ENCODE results near the gene SPPL2A. TPM values are rescaled to one million over a fixed set of nuclear protein-coding genes. Genes with fewer than 3 reads are reported as not detected.
A peak's percentile ranks its signal among the peaks of the same experiment; 100 is the strongest.

The SPPL2A gene
- total and polyA plus RNA-seq, 2 of the 13 experiments (the other 11 are each of a cell fraction or from before 2014, with no cell fraction given), result 80.5 to 105 TPM

DNA sequence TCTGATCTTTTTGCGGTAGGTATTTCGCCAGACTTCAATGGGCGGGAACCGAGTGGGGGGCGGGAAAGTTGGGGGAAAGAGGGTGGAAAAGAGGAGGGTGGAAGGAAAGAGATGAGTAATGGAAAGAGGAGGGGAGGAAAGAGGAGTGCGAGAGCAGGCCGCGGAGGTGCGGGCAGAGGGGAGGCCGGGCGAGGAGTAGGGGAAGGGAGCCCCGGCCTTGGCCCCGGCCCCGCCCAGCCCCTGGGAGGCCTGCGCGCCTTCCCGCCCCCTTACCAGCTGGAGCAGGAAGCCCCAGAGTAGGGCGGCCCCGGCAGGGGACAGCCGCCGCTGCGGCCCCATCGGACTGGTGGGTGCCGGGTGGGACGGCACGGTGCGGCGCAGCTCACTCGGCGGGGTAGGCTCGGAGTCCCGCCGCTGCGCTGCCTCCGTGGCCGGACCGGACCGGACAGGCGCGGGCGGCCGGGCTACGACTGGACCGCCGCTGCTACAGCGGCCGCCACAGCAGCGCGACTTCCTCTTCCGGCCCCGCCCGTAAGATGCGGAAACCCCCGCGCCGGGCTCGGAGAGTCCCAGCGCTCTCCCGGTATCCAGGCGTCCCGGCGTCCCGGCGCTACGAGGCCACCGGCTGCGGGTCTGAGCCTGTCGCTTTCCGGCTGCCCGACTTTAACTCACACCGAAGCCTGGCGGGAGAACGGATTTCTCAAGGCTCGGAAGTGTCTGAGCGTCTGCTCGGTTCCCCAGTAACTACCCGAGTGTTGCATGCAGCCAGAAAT lies at the start of gene SPPL2A (continued):
- TF ChIP-seq, protein P1, sequence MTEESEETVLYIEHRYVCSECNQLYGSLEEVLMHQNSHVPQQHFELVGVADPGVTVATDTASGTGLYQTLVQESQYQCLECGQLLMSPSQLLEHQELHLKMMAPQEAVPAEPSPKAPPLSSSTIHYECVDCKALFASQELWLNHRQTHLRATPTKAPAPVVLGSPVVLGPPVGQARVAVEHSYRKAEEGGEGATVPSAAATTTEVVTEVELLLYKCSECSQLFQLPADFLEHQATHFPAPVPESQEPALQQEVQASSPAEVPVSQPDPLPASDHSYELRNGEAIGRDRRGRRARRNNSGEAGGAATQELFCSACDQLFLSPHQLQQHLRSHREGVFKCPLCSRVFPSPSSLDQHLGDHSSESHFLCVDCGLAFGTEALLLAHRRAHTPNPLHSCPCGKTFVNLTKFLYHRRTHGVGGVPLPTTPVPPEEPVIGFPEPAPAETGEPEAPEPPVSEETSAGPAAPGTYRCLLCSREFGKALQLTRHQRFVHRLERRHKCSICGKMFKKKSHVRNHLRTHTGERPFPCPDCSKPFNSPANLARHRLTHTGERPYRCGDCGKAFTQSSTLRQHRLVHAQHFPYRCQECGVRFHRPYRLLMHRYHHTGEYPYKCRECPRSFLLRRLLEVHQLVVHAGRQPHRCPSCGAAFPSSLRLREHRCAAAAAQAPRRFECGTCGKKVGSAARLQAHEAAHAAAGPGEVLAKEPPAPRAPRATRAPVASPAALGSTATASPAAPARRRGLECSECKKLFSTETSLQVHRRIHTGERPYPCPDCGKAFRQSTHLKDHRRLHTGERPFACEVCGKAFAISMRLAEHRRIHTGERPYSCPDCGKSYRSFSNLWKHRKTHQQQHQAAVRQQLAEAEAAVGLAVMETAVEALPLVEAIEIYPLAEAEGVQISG (CRISPR knock-in tag; IDR thresholded peaks at IDR 0.05), result peak; percentile 84
- TF ChIP-seq ZNF615 (CRISPR knock-in tag; IDR thresholded peaks at IDR 0.05; ENCODE audit: borderline replicate concordance), result 0 out of 2 replicates have a peak, but pooled peaks have one; percentile 26
- TF ChIP-seq ZNF616 (CRISPR knock-in tag; IDR thresholded peaks at IDR 0.05; ENCODE audit: low read depth), result 0 out of 2 replicates have a peak, but pooled peaks have one; percentile 59
- TF ChIP-seq ZNF768 (CRISPR knock-in tag; IDR thresholded peaks at IDR 0.05), result peak; percentile 70; the same call in 1 of the 2 replicates
- 0 out of 2 replicates have a peak, but pooled peaks have one; percentile 29 for TF ChIP-seq ZNF354B (CRISPR knock-in tag; IDR thresholded peaks at IDR 0.05)
- TF ChIP-seq, protein P2, sequence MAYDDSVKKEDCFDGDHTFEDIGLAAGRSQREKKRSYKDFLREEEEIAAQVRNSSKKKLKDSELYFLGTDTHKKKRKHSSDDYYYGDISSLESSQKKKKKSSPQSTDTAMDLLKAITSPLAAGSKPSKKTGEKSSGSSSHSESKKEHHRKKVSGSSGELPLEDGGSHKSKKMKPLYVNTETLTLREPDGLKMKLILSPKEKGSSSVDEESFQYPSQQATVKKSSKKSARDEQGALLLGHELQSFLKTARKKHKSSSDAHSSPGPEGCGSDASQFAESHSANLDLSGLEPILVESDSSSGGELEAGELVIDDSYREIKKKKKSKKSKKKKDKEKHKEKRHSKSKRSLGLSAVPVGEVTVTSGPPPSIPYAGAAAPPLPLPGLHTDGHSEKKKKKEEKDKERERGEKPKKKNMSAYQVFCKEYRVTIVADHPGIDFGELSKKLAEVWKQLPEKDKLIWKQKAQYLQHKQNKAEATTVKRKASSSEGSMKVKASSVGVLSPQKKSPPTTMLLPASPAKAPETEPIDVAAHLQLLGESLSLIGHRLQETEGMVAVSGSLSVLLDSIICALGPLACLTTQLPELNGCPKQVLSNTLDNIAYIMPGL (CRISPR knock-in tag; IDR thresholded peaks at IDR 0.05; ENCODE audit: borderline replicate concordance in 1 of 2, low read depth in 1 of 2), result peak; percentile 51 to 66; a peak in 1 of 4 replicates
- TF ChIP-seq, protein P3, sequence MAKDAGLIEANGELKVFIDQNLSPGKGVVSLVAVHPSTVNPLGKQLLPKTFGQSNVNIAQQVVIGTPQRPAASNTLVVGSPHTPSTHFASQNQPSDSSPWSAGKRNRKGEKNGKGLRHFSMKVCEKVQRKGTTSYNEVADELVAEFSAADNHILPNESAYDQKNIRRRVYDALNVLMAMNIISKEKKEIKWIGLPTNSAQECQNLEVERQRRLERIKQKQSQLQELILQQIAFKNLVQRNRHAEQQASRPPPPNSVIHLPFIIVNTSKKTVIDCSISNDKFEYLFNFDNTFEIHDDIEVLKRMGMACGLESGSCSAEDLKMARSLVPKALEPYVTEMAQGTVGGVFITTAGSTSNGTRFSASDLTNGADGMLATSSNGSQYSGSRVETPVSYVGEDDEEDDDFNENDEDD (CRISPR knock-in tag; IDR thresholded peaks at IDR 0.05; ENCODE audit: borderline replicate concordance), result peak; percentile 63; the same call in 1 of the 2 replicates
- TF ChIP-seq, protein P4, sequence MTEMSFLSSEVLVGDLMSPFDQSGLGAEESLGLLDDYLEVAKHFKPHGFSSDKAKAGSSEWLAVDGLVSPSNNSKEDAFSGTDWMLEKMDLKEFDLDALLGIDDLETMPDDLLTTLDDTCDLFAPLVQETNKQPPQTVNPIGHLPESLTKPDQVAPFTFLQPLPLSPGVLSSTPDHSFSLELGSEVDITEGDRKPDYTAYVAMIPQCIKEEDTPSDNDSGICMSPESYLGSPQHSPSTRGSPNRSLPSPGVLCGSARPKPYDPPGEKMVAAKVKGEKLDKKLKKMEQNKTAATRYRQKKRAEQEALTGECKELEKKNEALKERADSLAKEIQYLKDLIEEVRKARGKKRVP (CRISPR knock-in tag; IDR thresholded peaks at IDR 0.05), result peak in 1 of 2 experiments; percentile 63; a peak in 2 of 4 replicates
- TF ChIP-seq POLR2A (IDR thresholded peaks at IDR 0.05; ENCODE audit: insufficient read depth in 1 of 2, low read depth in 2 of 2, low read length in 2 of 2), result peak; percentile 81 to 82
- TF ChIP-seq, protein P5, sequence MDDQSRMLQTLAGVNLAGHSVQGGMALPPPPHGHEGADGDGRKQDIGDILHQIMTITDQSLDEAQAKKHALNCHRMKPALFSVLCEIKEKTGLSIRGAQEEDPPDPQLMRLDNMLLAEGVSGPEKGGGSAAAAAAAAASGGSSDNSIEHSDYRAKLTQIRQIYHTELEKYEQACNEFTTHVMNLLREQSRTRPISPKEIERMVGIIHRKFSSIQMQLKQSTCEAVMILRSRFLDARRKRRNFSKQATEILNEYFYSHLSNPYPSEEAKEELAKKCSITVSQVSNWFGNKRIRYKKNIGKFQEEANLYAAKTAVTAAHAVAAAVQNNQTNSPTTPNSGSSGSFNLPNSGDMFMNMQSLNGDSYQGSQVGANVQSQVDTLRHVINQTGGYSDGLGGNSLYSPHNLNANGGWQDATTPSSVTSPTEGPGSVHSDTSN (CRISPR knock-in tag; IDR thresholded peaks at IDR 0.05; ENCODE audit: borderline replicate concordance), result 0 out of 2 replicates have a peak, but pooled peaks have one; percentile 32
- no peak for TF ChIP-seq ZMYM4 (CRISPR knock-in tag; IDR thresholded peaks at IDR 0.05)
- TF ChIP-seq, protein P6, sequence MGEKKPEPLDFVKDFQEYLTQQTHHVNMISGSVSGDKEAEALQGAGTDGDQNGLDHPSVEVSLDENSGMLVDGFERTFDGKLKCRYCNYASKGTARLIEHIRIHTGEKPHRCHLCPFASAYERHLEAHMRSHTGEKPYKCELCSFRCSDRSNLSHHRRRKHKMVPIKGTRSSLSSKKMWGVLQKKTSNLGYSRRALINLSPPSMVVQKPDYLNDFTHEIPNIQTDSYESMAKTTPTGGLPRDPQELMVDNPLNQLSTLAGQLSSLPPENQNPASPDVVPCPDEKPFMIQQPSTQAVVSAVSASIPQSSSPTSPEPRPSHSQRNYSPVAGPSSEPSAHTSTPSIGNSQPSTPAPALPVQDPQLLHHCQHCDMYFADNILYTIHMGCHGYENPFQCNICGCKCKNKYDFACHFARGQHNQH (CRISPR knock-in tag; IDR thresholded peaks at IDR 0.05), result peak; percentile 45; the same call in 1 of the 2 replicates
- peak; percentile 71 for TF ChIP-seq ETV5 (CRISPR knock-in tag; IDR thresholded peaks at IDR 0.05; ENCODE audit: borderline replicate concordance)
- peak; percentile 66; the same call in 1 of the 2 replicates for TF ChIP-seq REPIN1 (CRISPR knock-in tag; IDR thresholded peaks at IDR 0.05; ENCODE audit: borderline replicate concordance, low read depth)
- TF ChIP-seq, protein P7, sequence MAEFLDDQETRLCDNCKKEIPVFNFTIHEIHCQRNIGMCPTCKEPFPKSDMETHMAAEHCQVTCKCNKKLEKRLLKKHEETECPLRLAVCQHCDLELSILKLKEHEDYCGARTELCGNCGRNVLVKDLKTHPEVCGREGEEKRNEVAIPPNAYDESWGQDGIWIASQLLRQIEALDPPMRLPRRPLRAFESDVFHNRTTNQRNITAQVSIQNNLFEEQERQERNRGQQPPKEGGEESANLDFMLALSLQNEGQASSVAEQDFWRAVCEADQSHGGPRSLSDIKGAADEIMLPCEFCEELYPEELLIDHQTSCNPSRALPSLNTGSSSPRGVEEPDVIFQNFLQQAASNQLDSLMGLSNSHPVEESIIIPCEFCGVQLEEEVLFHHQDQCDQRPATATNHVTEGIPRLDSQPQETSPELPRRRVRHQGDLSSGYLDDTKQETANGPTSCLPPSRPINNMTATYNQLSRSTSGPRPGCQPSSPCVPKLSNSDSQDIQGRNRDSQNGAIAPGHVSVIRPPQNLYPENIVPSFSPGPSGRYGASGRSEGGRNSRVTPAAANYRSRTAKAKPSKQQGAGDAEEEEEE (CRISPR knock-in tag; IDR thresholded peaks at IDR 0.05; ENCODE audit: borderline replicate concordance), result no peak

Data from HepG2 (cell line).